PC-9 (cell line): ENCODE results near the gene RASSF4. TPM values are rescaled to one million over a fixed set of nuclear protein-coding genes. Genes with fewer than 3 reads are reported as not detected.
A peak's percentile ranks its signal among the peaks of the same experiment; 100 is the strongest.

Source experiments
- BruUV-seq: library from RNA; stranded (reverse); fragments of 400-500 nt; replicated peaks from 2 replicates; lab custom pipeline; 2021; lab: Mats Ljungman, UMichigan
- CTCF ChIA-PET: fragments of 300-600 bp; sonication (Branson Sonifier 250); formaldehyde crosslinking; loops from one replicate; lab custom pipeline; 2022; ENCODE audit warnings: antibody characterized with exemption; lab: Charles Lee
- POLR2A ChIA-PET: fragments of 300-600 bp; sonication (Branson Sonifier 250); formaldehyde crosslinking; loops from one replicate; lab custom pipeline; 2022; ENCODE audit warnings: antibody characterized with exemption; ENCODE audit not compliant: unreplicated experiment; lab: Charles Lee
- DNase-seq, 2 experiments: peaks; one replicate each; pipeline versions ENCODE4 v3.0.0 to v3.0.0-alpha.2; 2015 to 2022; ENCODE audit warnings: mixed read lengths in 1 of 2
- H2AFZ ChIP-seq: fragments of 200-600 bp; sonication (generic); 2 replicates; pipeline ENCODE4 v1.8.1; 2017; ENCODE audit warnings: antibody characterized with exemption
- H3F3A ChIP-seq: fragments of 200-600 bp; sonication (generic); 2 replicates; pipeline ENCODE4 v1.8.1; 2017; ENCODE audit warnings: antibody characterized with exemption, mild to moderate bottlenecking, low read depth; ENCODE audit not compliant: insufficient read depth
- H3K27ac ChIP-seq: fragments of 200-600 bp; sonication (generic); 2 replicates; pipeline ENCODE4 v1.6.1; 2016; ENCODE audit warnings: mixed run types
- H3K27me3 ChIP-seq: fragments of 200-600 bp; sonication (generic); 2 replicates; pipeline ENCODE4 v1.6.1; 2016; ENCODE audit warnings: low read depth, mixed run types; ENCODE audit not compliant: insufficient read depth
- H3K36me3 ChIP-seq: fragments of 200-600 bp; sonication (generic); 2 replicates; pipeline ENCODE4 v1.6.1; 2016; ENCODE audit warnings: low read depth, mixed run types
- H3K4me1 ChIP-seq: fragments of 200-600 bp; sonication (generic); replicated peaks from 2 replicates; pipeline ENCODE4 v1.6.1; 2016; ENCODE audit warnings: mixed run types; ENCODE audit not compliant: insufficient read depth
- H3K4me2 ChIP-seq: fragments of 200-600 bp; sonication (generic); 2 replicates; pipeline ENCODE4 v1.6.1; 2017; ENCODE audit warnings: mixed run types
- H3K4me3 ChIP-seq: fragments of 200-600 bp; sonication (generic); 2 replicates; pipeline ENCODE4 v1.6.1; 2016; ENCODE audit warnings: mixed run types
- H3K79me2 ChIP-seq: fragments of 200-600 bp; sonication (generic); 2 replicates; pipeline ENCODE4 v1.6.1; 2017; ENCODE audit warnings: low read depth, mixed run types
- H3K9me2 ChIP-seq: fragments of 200-600 bp; sonication (generic); 2 replicates; pipeline ENCODE4 v1.8.1; 2017; ENCODE audit warnings: mild to moderate bottlenecking; ENCODE audit not compliant: insufficient read depth
- H3K9me3 ChIP-seq: fragments of 200-600 bp; sonication (generic); 2 replicates; pipeline ENCODE4 v1.8.1; 2016; ENCODE audit warnings: low read depth; ENCODE audit not compliant: insufficient read depth
- H4K20me1 ChIP-seq: fragments of 200-600 bp; sonication (generic); 2 replicates; pipeline ENCODE4 v1.8.1; 2017; ENCODE audit not compliant: insufficient read depth
- CTCF ChIP-seq: fragments of 200-600 bp; sonication (generic); conservative IDR thresholded peaks from 2 replicates; pipeline ENCODE4 v1.6.1; 2017; ENCODE audit warnings: mixed run types, antibody characterized with exemption, mild to moderate bottlenecking, moderate library complexity
- EZH2 ChIP-seq: fragments of 200-600 bp; sonication (generic); IDR thresholded peaks from 2 replicates; pipeline ENCODE4 v1.8.0; 2017; ENCODE audit warnings: antibody characterized with exemption, low read depth
- intact Hi-C: fragments of 100-400 bp; cut with micrococcal nuclease; formaldehyde crosslinking; loops from one replicate; pipeline ENCODE4 v1.10.0; 2022; ENCODE audit not compliant: unreplicated experiment
- total RNA-seq: library from RNA; stranded (reverse); gene quantifications from 2 replicates; pipeline ENCODE4 v1.2.3, GENCODE V29; 2021

Gene RASSF4
- total RNA-seq, 1 experiment from 2014 or later, result 6.5 TPM

GRCh38 chr10:44978213-44978569 is 18.6 kb downstream of the RASSF4 start:
- no peaks in the 10 kb centered on the region for H3K27me3 ChIP-seq
- H3K4me3 ChIP-seq, result peak overlapping the region; percentile 61
- TF ChIP-seq EZH2, result no peak
- no peak for TF ChIP-seq CTCF
- H3K9me2 ChIP-seq, result no peaks in the 10 kb centered on the region
- no peak overlapping the region for H2AFZ ChIP-seq
- H3K4me1 ChIP-seq, result peaks cover 88% of the 10 kb centered on the region
- H3K4me2 ChIP-seq, result peak overlapping the region; percentile 81
- no peaks in the 10 kb centered on the region for H3K36me3 ChIP-seq
- no peak for DNase-seq
- TSS peak; percentile 67 for BruUV-seq
- H3K9me3 ChIP-seq, result no peaks in the 10 kb centered on the region
- H3F3A ChIP-seq, result peaks cover 31% of the 10 kb centered on the region; the same call in 1 of the 2 replicates
- CTCF ChIA-PET, result interaction anchor here (1.4 kb wide), 1 partner anchor 26 kb away, joined by 3 read pairs; no protein-coding TSS in a partner anchor
- intact Hi-C loops, result loop anchor here (1.0 to 5.0 kb wide), 5 partner anchors 14 to 1116 kb away; partner anchors contain the start of gene RASSF4
- H3K79me2 ChIP-seq, result peaks cover 22% of the 10 kb centered on the region
- POLR2A ChIA-PET, result interaction anchor here (0.6 to 1.2 kb wide), 4 partner anchors 14 to 1052 kb away, joined by 4 to 13 read pairs (median 4); partner anchors contain the start of gene NCOA4
- H4K20me1 ChIP-seq, result peaks cover 9% of the 10 kb centered on the region
- peak overlapping the region; percentile 11 for H3K27ac ChIP-seq

- Histone ChIP-seq H3K4me3 (peak within 1 kb of the TSS; percentile 61), H3K4me1 (peaks cover 90% of the 10 kb centered on the region), H2AFZ (peak within 1 kb of the TSS; percentile 63), H3K9me2 (no peaks in the 10 kb centered on the region), H3K79me2 (peaks cover 22% of the 10 kb centered on the region), H3K27me3 (no peaks in the 10 kb centered on the region), H3K9me3 (no peaks in the 10 kb centered on the region), H3K27ac (peak within 1 kb of the TSS; percentile 92), H3K4me2 (peak within 1 kb of the TSS; percentile 81), H3K36me3 (no peaks in the 10 kb centered on the region), H3F3A (peaks cover 31% of the 10 kb centered on the region; the same call in 1 of the 2 replicates), H4K20me1 (peaks cover 9% of the 10 kb centered on the region)
- no TSS peak for BruUV-seq
- ChIA-PET POLR2A (interaction anchor here (0.6 to 1.2 kb wide), 10 partner anchors 12 to 1424 kb away, joined by 3 to 13 read pairs (median 4); partner anchors contain the start of gene NCOA4), CTCF (interaction anchor here (0.6 to 1.4 kb wide), 2 partner anchors 25 to 1020 kb away, joined by 3 read pairs; no protein-coding TSS in a partner anchor)
- intact Hi-C loops, result loop anchor here (1.0 to 5.0 kb wide), 5 partner anchors 14 to 1116 kb away; partner anchors contain the start of gene RASSF4
- DNase-seq, result peak; percentile 96
- TF ChIP-seq CTCF, result 0 out of 2 replicates have a peak, but pooled peaks have one; percentile 23
- TF ChIP-seq EZH2, result no peak
Observed at GRCh38 chr10:44978570-44979280, 19.1 kb downstream of the RASSF4 start, which contains the start of gene DEPP1. DEPP1 (minus strand) TSS chr10:44978809; CDS start chr10:44978030, 779 bp downstream.
